Endothelial cell (in vitro differentiated cells): Measurements from ENCODE around the gene CDA. TPM values are rescaled to one million over a fixed set of nuclear protein-coding genes. Genes with fewer than 3 reads are reported as not detected.

Source experiments
- DNase-seq: peaks from one replicate; pipeline ENCODE4 v3.0.0; 2021; ENCODE audit warnings: low spot score
- H3K27ac Mint-ChIP-seq: one replicate; pipeline ENCODE4 v1.8.0; 2021; ENCODE audit warnings: mixed read lengths, inconsistent platforms; ENCODE audit not compliant: unreplicated experiment
- H3K27me3 Mint-ChIP-seq: one replicate; pipeline ENCODE4 v1.8.0; 2021; ENCODE audit warnings: mild to moderate bottlenecking, moderate library complexity, mixed read lengths, inconsistent platforms; ENCODE audit not compliant: unreplicated experiment
- H3K36me3 Mint-ChIP-seq: one replicate; pipeline ENCODE4 v1.8.0; 2021; ENCODE audit warnings: mild to moderate bottlenecking, low read depth, mixed read lengths, inconsistent platforms; ENCODE audit not compliant: unreplicated experiment
- H3K4me1 Mint-ChIP-seq: one replicate; pipeline ENCODE4 v1.8.0; 2021; ENCODE audit warnings: mild to moderate bottlenecking, mixed read lengths, inconsistent platforms; ENCODE audit not compliant: unreplicated experiment
- H3K4me3 Mint-ChIP-seq: one replicate; pipeline ENCODE4 v1.8.0; 2021; ENCODE audit warnings: mild to moderate bottlenecking, mixed read lengths, inconsistent platforms; ENCODE audit not compliant: unreplicated experiment
- H3K9me3 Mint-ChIP-seq: one replicate; pipeline ENCODE4 v1.8.0; 2021; ENCODE audit warnings: mixed read lengths, inconsistent platforms; ENCODE audit not compliant: unreplicated experiment
- CTCF ChIP-seq: fragments of 200-600 bp; sonication (generic); IDR thresholded peaks from one replicate; pipeline ENCODE4 v1.5.0; 2021; ENCODE audit warnings: antibody characterized with exemption; ENCODE audit not compliant: unreplicated experiment
- total RNA-seq: library from RNA; stranded (reverse); fragmentation: NEBNext Ultra II Directional; extraction: Animal tissue kit (Norgen Biotek cat#: 25700); gene quantifications from one replicate; pipeline ENCODE4 v1.2.1, GENCODE V29; 2021; ENCODE audit not compliant: unreplicated experiment

Gene CDA
- total RNA-seq, 1 donor from 2014 or later, result 1.1 TPM

- no peak for DNase-seq
- Mint-ChIP-seq H3K9me3 (no peaks in the 10 kb centered on the region), H3K4me1 (no peaks in the 10 kb centered on the region), H3K4me3 (no peak overlapping the region), H3K27me3 (peaks cover 2% of the 10 kb centered on the region), H3K27ac (no peak overlapping the region), H3K36me3 (no peaks in the 10 kb centered on the region)
- no peak for TF ChIP-seq CTCF
Measured at GRCh38 chr1:20626098-20626427, 37.2 kb downstream of the CDA start.

- peaks cover 2% of the 10 kb centered on the region for H3K27me3 Mint-ChIP-seq
- no peak overlapping the region for H3K4me3 Mint-ChIP-seq
- no peaks in the 10 kb centered on the region for H3K36me3 Mint-ChIP-seq
- H3K27ac Mint-ChIP-seq, result no peak overlapping the region
- H3K9me3 Mint-ChIP-seq, result no peaks in the 10 kb centered on the region
- no peak for TF ChIP-seq CTCF
- DNase-seq, result no peak
- no peaks in the 10 kb centered on the region for H3K4me1 Mint-ChIP-seq
Measured at GRCh38 chr1:20626524-20626923, 37.6 kb downstream of the CDA start.

GRCh38 chr1:20630729-20631128 lies 41.8 kb downstream of the CDA start:
- Mint-ChIP-seq H3K27me3 (peaks cover under 1% of the 10 kb centered on the region), H3K4me1 (peaks cover 2% of the 10 kb centered on the region), H3K4me3 (no peak overlapping the region), H3K27ac (no peak overlapping the region), H3K9me3 (no peaks in the 10 kb centered on the region), H3K36me3 (no peaks in the 10 kb centered on the region)
- TF ChIP-seq CTCF, result no peak
- no peak for DNase-seq

- peak overlapping the region; percentile 89 for H3K4me3 Mint-ChIP-seq
- H3K9me3 Mint-ChIP-seq, result no peaks in the 10 kb centered on the region
- H3K27me3 Mint-ChIP-seq, result no peaks in the 10 kb centered on the region
- H3K27ac Mint-ChIP-seq, result no peak overlapping the region
- H3K4me1 Mint-ChIP-seq, result peaks cover 2% of the 10 kb centered on the region
- TF ChIP-seq CTCF, result no peak
- no peak for DNase-seq
- peaks cover 5% of the 10 kb centered on the region for H3K36me3 Mint-ChIP-seq
Measured at GRCh38 chr1:20632386-20632785, 43.5 kb downstream of the CDA start.

- peak within 1 kb of the TSS; percentile 52 for H3K27ac Mint-ChIP-seq
- DNase-seq, result peak; percentile 96
- peak within 1 kb of the TSS; percentile 91 for H3K4me3 Mint-ChIP-seq
- peak; percentile 99 for TF ChIP-seq CTCF
- H3K4me1 Mint-ChIP-seq, result peaks cover 2% of the 10 kb centered on the region
- peaks cover 5% of the 10 kb centered on the region for H3K36me3 Mint-ChIP-seq
- H3K9me3 Mint-ChIP-seq, result no peaks in the 10 kb centered on the region
- H3K27me3 Mint-ChIP-seq, result no peaks in the 10 kb centered on the region
Measured at GRCh38 chr1:20633190-20634064, 44.5 kb downstream of the CDA start, which contains the start of gene PINK1. PINK1 (plus strand) TSS chr1:20633458; CDS start chr1:20633549, 91 bp downstream.
